Measurements from ENCODE around the gene LARP4.

Gene LARP4

DNA sequence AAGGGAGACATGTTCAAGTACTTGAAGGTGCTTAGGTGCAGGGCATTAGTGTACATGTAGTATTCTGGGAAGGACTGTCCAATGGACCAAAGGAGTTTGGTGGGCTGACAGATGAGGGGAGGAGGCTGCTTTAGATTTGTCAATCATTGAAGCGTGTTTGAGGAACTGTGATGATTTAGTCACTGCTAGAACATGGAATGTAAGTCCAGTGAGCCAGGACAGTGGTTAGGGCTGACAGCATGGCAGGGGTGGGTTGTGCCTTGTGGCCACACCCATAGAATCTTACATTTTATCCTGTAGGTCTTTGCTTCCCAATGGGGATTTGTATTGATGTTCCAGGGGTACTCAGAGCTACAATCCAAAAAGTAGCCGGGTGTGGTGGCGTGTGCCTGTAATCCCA is 128.7 kb downstream of the LARP4 start:
- DNase-seq: no peak

Measured in NCI-H1417 treated with DMSO at 0.1 percent for 48 hours (cell line).